Measurements from ENCODE around the gene FLYWCH2.

DNA sequence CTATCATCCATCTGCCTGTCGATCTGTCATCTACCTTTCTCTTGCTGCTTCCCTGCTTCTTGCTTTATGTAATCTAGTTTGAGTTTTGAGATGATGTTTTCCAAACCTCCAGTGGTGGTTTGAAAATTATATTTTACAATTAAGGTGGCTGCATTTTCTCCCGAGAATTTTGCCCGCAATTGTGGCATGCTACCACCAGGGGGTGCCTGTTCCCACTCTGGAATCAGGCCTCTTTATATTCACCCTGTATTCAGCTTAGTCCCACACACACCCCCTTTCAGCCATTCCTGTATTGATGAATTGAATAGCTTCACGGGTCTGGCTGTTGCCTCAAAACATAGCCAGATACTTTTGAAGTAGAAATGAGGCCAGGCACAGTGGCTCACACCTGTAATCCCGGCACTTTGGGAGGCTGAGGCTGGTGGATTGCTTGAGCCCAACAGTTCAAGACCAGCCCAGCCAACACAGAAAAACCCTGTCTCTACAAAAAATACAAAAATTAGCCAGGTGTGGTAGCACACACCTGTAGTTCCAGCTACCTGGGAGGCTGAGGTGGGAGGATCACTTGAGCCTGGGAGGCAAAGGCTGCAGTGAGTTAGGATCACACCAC is 28.2 kb upstream of the FLYWCH2 start:
- TF ChIP-seq ZNF274 (IDR thresholded peaks at IDR 0.05; ENCODE audit: borderline replicate concordance, extremely low read depth, low read length) (no peak), POLR2AphosphoS5 (IDR thresholded peaks at IDR 0.05; ENCODE audit: low read depth, low read length) (no peak)
